Measurements from ENCODE around the gene MLLT1. TPM values are rescaled to one million over a fixed set of nuclear protein-coding genes. Genes with fewer than 3 reads are reported as not detected.

The MLLT1 gene
- total and polyA plus RNA-seq, 8 donors, result 3.1 to 33.8 (median 19.6) TPM

DNA sequence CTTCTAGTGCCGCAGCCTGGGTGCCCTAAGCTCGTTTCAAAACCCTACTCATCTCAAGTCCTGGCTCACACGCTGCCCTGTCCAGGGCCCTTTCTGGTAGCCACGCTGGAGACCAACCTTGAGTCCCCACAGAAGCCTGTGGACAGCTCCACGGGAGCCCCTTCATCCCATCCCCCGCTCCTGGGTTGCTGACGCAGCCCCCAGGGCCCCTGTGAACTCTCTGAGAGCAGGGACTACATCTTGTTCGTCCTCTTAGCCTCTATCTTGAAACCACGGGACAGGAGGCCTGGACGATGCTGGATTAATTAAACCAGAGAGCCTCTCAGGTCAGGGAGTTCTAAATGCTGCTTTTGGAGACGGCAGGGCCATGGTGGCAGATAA is 7.4 kb downstream of the MLLT1 start:
- TF ChIP-seq POLR2A (IDR thresholded peaks at IDR 0.05) (no peak), POLR2AphosphoS5 (IDR thresholded peaks at IDR 0.05) (no peak), EP300 (IDR thresholded peaks at IDR 0.05) (no peak)
- TF ChIP-seq, protein P1, sequence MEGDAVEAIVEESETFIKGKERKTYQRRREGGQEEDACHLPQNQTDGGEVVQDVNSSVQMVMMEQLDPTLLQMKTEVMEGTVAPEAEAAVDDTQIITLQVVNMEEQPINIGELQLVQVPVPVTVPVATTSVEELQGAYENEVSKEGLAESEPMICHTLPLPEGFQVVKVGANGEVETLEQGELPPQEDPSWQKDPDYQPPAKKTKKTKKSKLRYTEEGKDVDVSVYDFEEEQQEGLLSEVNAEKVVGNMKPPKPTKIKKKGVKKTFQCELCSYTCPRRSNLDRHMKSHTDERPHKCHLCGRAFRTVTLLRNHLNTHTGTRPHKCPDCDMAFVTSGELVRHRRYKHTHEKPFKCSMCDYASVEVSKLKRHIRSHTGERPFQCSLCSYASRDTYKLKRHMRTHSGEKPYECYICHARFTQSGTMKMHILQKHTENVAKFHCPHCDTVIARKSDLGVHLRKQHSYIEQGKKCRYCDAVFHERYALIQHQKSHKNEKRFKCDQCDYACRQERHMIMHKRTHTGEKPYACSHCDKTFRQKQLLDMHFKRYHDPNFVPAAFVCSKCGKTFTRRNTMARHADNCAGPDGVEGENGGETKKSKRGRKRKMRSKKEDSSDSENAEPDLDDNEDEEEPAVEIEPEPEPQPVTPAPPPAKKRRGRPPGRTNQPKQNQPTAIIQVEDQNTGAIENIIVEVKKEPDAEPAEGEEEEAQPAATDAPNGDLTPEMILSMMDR (IDR thresholded peaks at IDR 0.05), result no peak
- H3K4me3 ChIP-seq, result peak overlapping the region in 3 of 4 donors; percentile 25 to 32 (median 29)
- intact Hi-C loops (cut with DNase I; ENCODE audit: low total_unique reads), result no loop called here
- H3K36me3 ChIP-seq, result peaks cover 26 to 32% (median 32%) of the 10 kb centered on the region in 4 donors
- H3K4me1 ChIP-seq, result peaks cover 82 to 99% (median 90%) of the 10 kb centered on the region in 4 donors
- DNase-seq, result no peak
- H3K9me3 ChIP-seq, result no peaks in the 10 kb centered on the region
- no peaks in the 10 kb centered on the region for H3K27me3 ChIP-seq
- 29 to 46% (median 41%) methylated on average over 11 of the region's 11 CpGs for WGBS, 5 donors
- H3K27ac ChIP-seq, result peak overlapping the region; percentile 28 to 94 (median 91)

DNA sequence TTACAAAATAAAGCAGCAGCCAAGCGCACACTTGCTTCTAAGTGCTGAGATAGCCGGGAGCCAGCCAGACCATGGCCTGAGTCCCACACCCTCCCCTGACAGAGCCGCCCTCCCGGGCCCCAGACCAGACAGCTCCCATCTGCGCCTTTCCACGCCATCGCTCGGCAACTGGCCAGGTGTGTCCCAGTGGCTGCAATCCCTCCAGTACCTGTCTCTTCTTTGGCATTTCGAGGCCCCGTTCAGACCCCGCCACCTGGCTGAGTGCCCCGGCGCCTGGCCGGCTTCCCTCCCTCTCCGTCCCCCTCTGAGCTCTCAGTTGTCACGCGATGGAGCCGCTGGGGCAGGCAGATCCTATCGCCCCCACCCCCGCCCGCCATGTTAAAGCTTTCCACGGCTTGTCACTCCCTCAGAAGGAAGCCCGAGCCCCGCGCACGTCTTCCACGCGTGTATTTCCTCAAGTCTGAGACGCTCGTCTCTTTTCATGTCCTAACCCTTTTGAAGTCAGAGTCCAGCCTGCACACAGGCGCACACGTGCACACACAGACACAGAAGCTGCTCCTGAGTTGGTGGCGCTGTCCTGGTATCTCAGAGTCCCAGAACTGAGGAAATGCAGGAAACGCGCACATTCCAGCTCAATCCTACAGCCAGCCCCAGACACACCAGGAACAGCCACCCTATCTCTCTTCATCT is 7.9 kb downstream of the MLLT1 start:
- WGBS, 5 donors, result 18 to 34% (median 22%) methylated on average over 27 to 35 of the region's 35 CpGs
- TF ChIP-seq, protein P1 (IDR thresholded peaks at IDR 0.05), result no peak
- peak in 2 of 3 donors; percentile 12 to 22 for TF ChIP-seq POLR2AphosphoS5 (IDR thresholded peaks at IDR 0.05)
- DNase-seq, result peak; percentile 68 to 86
- Histone ChIP-seq H3K9me3 (no peaks in the 10 kb centered on the region), H3K36me3 (peaks cover 26 to 37% (median 35%) of the 10 kb centered on the region in 4 donors), H3K27me3 (no peaks in the 10 kb centered on the region), H3K4me3 (peak overlapping the region; percentile 25 to 32 (median 28)), H3K27ac (peak overlapping the region; percentile 28 to 94 (median 91)), H3K4me1 (peaks cover 76 to 99% (median 86%) of the 10 kb centered on the region in 4 donors)
- intact Hi-C loops (cut with DNase I; ENCODE audit: low total_unique reads), result no loop called here

DNA sequence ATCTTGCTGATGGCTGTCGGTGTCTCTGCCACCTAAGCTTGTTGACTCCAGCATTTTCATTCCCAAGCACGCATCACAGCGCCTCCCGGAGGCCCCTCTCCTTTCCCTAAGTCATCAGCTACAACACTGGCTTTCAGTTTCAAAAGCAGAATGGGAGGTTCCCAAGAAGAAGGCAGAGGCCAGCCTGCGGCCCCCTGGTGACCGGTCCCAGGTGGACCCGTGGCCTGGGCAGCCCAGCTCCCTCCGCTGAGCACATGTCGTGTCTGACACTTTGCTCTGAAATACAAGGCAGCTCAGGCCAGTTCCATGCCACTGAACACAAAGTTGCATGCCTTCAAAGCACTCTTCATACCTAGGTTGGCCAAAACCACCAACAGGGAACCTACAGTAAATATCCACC is 8.5 kb downstream of the MLLT1 start:
- peak overlapping the region; percentile 25 to 32 (median 28) for H3K4me3 ChIP-seq

DNA sequence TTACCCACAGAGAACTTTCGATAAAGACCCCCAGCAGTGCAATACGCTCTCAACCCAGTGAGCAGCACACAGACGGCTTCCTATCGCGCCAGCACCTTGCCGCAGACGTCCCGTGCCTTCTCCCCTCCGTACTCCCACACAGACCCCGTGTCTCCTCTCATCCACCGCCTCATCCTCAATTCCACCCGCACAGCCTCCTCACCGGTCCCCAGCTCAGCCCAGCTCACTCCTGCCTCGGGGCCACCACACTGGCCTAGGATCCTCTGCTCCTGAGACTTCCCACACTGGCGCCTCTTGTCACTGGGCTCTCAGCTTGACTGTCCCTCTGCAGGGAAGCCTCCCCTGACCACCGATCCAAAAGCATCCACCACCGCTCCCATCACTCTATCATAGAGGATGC is 9.0 kb downstream of the MLLT1 start:
- intact Hi-C loops (cut with DNase I; ENCODE audit: low total_unique reads), result no loop called here
- H3K36me3 ChIP-seq, result peaks cover 26 to 48% (median 46%) of the 10 kb centered on the region in 4 donors

More for the DNA sequence above, 8.5 kb downstream of the MLLT1 start:
- Histone ChIP-seq H3K36me3 (peaks cover 26 to 43% (median 42%) of the 10 kb centered on the region in 4 donors), H3K27me3 (no peaks in the 10 kb centered on the region), H3K4me1 (peaks cover 70 to 95% (median 82%) of the 10 kb centered on the region in 4 donors), H3K9me3 (no peaks in the 10 kb centered on the region), H3K27ac (peak overlapping the region; percentile 28 to 94 (median 91))
- TF ChIP-seq POLR2A (IDR thresholded peaks at IDR 0.05) (no peak), POLR2AphosphoS5 (IDR thresholded peaks at IDR 0.05) (no peak), EP300 (IDR thresholded peaks at IDR 0.05) (no peak)
- TF ChIP-seq, protein P1 (IDR thresholded peaks at IDR 0.05), result no peak
- WGBS, 5 donors, result 47 to 61% (median 56%) methylated on average over 9 of the region's 9 CpGs
- intact Hi-C loops (cut with DNase I; ENCODE audit: low total_unique reads), result no loop called here
- DNase-seq, result peak in 1 of 2 donors; percentile 57

More for the DNA sequence above, 9.0 kb downstream of the MLLT1 start:
- Histone ChIP-seq H3K4me1 (peaks cover 66 to 92% (median 77%) of the 10 kb centered on the region in 4 donors), H3K27ac (peak overlapping the region in 4 of 5 donors; percentile 81 to 94 (median 91)), H3K9me3 (no peaks in the 10 kb centered on the region), H3K4me3 (peak overlapping the region in 3 of 4 donors; percentile 25 to 32 (median 29)), H3K27me3 (no peaks in the 10 kb centered on the region)
- no peak for DNase-seq
- 86 to 95% (median 91%) methylated on average over 17 of the region's 17 CpGs for WGBS, 5 donors
- no peak for TF ChIP-seq EP300 (IDR thresholded peaks at IDR 0.05)
- no peak for TF ChIP-seq POLR2AphosphoS5 (IDR thresholded peaks at IDR 0.05)
- no peak for TF ChIP-seq POLR2A (IDR thresholded peaks at IDR 0.05)
- TF ChIP-seq, protein P1 (IDR thresholded peaks at IDR 0.05), result no peak

Data from stomach (tissue), 9 donors.